Measurements from ENCODE around the gene IL1A. TPM values are rescaled to one million over a fixed set of nuclear protein-coding genes. Genes with fewer than 3 reads are reported as not detected.

The IL1A gene
- total RNA-seq, 1 experiment from 2014 or later: 0.10 TPM

DNA sequence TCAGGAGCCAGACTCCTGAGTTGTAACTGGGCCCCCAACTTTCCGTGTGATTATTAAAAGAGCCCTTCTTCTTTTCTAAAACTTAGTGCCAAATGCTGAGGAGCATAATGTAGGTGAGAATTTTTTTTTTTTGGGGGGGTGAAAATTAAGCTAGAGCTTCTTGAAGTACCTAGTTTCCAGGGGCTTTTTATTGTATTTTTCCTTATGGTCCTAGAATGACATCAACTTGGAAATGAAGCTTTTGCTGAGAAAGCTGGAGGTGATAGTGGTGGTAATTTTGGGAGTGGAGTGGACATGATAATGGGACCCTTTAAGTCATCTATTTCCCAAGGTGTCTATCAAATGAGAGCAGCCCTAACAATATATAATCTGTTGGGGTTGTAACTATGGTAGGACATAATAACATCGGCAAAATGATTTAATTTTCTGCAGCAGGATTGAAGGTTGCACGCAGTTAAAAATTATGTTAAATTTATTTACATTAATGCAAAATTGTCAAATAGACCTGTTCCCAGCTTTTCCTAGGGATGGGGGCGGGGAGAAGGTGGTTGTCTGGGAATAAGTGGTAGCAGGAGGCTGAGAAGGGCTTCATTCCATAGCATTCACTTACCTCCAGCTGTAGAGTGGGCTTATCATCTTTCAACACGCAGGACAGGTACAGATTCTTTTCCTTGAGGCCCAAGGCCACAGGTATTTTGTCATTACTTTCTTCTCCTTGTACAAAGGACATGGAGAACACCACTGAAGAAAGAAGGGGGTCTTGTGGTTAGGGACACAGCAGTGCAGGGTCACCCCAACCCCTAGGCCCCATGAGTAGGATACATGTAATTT is 46.6 kb upstream of the IL1A start:
- Histone ChIP-seq H2AFZ (ENCODE audit: low read depth, low read length, poor library complexity, severe bottlenecking) (no peak overlapping the region), H3K4me2 (ENCODE audit: low read length) (no peak overlapping the region), H3K27ac (ENCODE audit: low read depth, low read length) (no peak overlapping the region), H3K9ac (ENCODE audit: low read length) (no peak overlapping the region), H3K27me3 (ENCODE audit: insufficient read depth, low read length) (peaks cover 2% of the 10 kb centered on the region; the same call in 1 of the 2 replicates), H4K20me1 (ENCODE audit: insufficient read depth) (no peaks in the 10 kb centered on the region), H3K9me2 (ENCODE audit: insufficient read depth) (no peaks in the 10 kb centered on the region), H3K36me3 (ENCODE audit: control insufficient read depth in 1 of 2, insufficient read depth in 2 of 2, low read length in 2 of 2) (no peaks in the 10 kb centered on the region), H3K79me2 (ENCODE audit: insufficient read depth, low read length) (no peaks in the 10 kb centered on the region), H3K4me1 (ENCODE audit: control insufficient read depth in 1 of 2, insufficient read depth in 2 of 2, low read length in 2 of 2) (peaks cover 12% of the 10 kb centered on the region in 2 experiments), H3K4me3 (replicated peaks in 1 of 2; ENCODE audit: low read depth in 1 of 2, low read length in 2 of 2) (no peak overlapping the region), H3K9me3 (ENCODE audit: control insufficient read depth in 1 of 2, insufficient read depth in 1 of 2, low read depth in 1 of 2, low read length in 2 of 2) (no peaks in the 10 kb centered on the region)
- CTCF ChIA-PET: no interaction called here
- ATAC-seq: no peak
- BruUV-seq (replicated peaks): no TSS peak
- DNase-seq (ENCODE audit: low read depth, low spot score): no peak
- POLR2A ChIA-PET: interaction anchor here (1.3 kb wide), 1 partner anchor 12 kb away, joined by 3 read pairs; no protein-coding TSS in a partner anchor
- intact Hi-C loops (cut with micrococcal nuclease): no loop called here
- RAD21 ChIA-PET (ENCODE audit: low non-redundant PET in 1 of 2, low total read pairs in 2 of 2, uncharacterized antibody in 2 of 2, unreplicated experiment in 2 of 2): no interaction called here
- no peak for TF ChIP-seq SIN3A (IDR thresholded peaks at IDR 0.05; ENCODE audit: low read depth)
- no peak for TF ChIP-seq EZH2 (IDR thresholded peaks at IDR 0.05)
- no peak for TF ChIP-seq JUND (IDR thresholded peaks at IDR 0.05)
- no peak for TF ChIP-seq RAD21 (IDR thresholded peaks at IDR 0.05; ENCODE audit: low read depth)
- no peak for TF ChIP-seq CBX3 (IDR thresholded peaks at IDR 0.05; ENCODE audit: low read depth)
- no peak for TF ChIP-seq SP1 (IDR thresholded peaks at IDR 0.05; ENCODE audit: low read depth)
- TF ChIP-seq EGR1 (IDR thresholded peaks at IDR 0.05; ENCODE audit: low read depth): no peak
- TF ChIP-seq ZFX (IDR thresholded peaks at IDR 0.05): no peak
- TF ChIP-seq EZH2phosphoT487 (IDR thresholded peaks at IDR 0.05; ENCODE audit: borderline replicate concordance): no peak
- no peak for TF ChIP-seq MAX (IDR thresholded peaks at IDR 0.05)
- no peak for TF ChIP-seq SRF (IDR thresholded peaks at IDR 0.05; ENCODE audit: low read depth)

All from HCT116 (cell line).